Heart right ventricle (tissue), 16 donors: ENCODE measurements around the gene SSC4D. TPM values are rescaled to one million over a fixed set of nuclear protein-coding genes. Genes with fewer than 3 reads are reported as not detected.

Source experiments
- ATAC-seq, 8 donors: fragments of 200-7000 bp; cut with Tn5 transposase; one replicate each; pipeline ENCODE4 v1.9.1; 2020; ENCODE audit warnings: mild to moderate bottlenecking in 8 of 8, moderate library complexity in 8 of 8, moderate number of reproducible peaks in 1 of 8
- DNase-seq, 2 donors: peaks; one replicate each; pipeline ENCODE4 v3.0.0-alpha.2; 2020
- H3K27ac ChIP-seq, 10 donors: fragments of 200-600 bp; sonication (generic) in 2 of 10; one replicate each; pipeline versions ENCODE4 v1.5.0 to v1.8.0; 2020 to 2022; ENCODE audit warnings: mild to moderate bottlenecking in 3 of 10
- H3K27me3 ChIP-seq, 7 donors: fragments of 200-600 bp; one replicate each; pipeline ENCODE4 v1.8.0; 2021 to 2022; ENCODE audit warnings: mild to moderate bottlenecking in 2 of 7
- H3K36me3 ChIP-seq, 9 donors: fragments of 200-600 bp; sonication (generic) in 1 of 9; one replicate each; pipeline versions ENCODE4 v1.5.0 to v1.8.0; 2020 to 2022; ENCODE audit warnings: mild to moderate bottlenecking in 2 of 9
- H3K4me1 ChIP-seq, 9 donors: fragments of 200-600 bp; sonication (generic) in 1 of 9; one replicate each; pipeline versions ENCODE4 v1.5.0 to v1.8.0; 2020 to 2022; ENCODE audit warnings: mild to moderate bottlenecking in 4 of 9
- H3K4me3 ChIP-seq, 10 donors: fragments of 200-600 bp; sonication (generic) in 2 of 10; one replicate each; pipeline versions ENCODE4 v1.5.0 to v1.8.0; 2020 to 2022; ENCODE audit warnings: mild to moderate bottlenecking in 7 of 10, moderate library complexity in 2 of 10
- H3K9me3 ChIP-seq, 11 donors: fragments of 200-600 bp in 10 of 11; sonication (generic) in 2 of 11; one replicate each; pipeline versions ENCODE4 v1.5.0 to v1.8.0; 2013 to 2022; ENCODE audit warnings: mild to moderate bottlenecking in 2 of 11, control low read depth in 1 of 11, moderate library complexity in 1 of 11
- CTCF ChIP-seq, 9 donors: fragments of 200-600 bp; sonication (generic) in 2 of 9; IDR thresholded peaks; one replicate each; pipeline versions ENCODE4 v1.5.0 to v1.8.0; 2021 to 2022; ENCODE audit warnings: antibody characterized with exemption in 9 of 9, mild to moderate bottlenecking in 5 of 9, moderate library complexity in 1 of 9
- WGBS, 2 donors: extraction: QIAGEN DNeasy Blood & Tissue Kit; methylation state at CpG; one replicate each; pipeline ENCODE4 v1.1.7; 2013; ENCODE audit warnings: inconsistent platforms in 1 of 2; 5-methylcytosine and 5-hydroxymethylcytosine counted together
- intact Hi-C, 10 donors: fragments of 100-400 bp; cut with DNase I; formaldehyde crosslinking; loops; one replicate each; pipeline versions ENCODE4 v1.11.1 to v1.14.2; 2022
- polyA plus RNA-seq, 2 donors: library from polyadenylated mRNA; stranded (reverse); fragments of 200-250 nt; gene quantifications; one replicate each; pipeline ENCODE4 v1.2.3, GENCODE V29; 2013
- total RNA-seq, 10 donors: library from RNA; stranded (reverse); fragmentation: NEBNext Ultra II Directional in 3 of 10; extraction: Animal tissue kit (Norgen Biotek cat#: 25700) in 3 of 10; gene quantifications; one replicate each; pipeline versions ENCODE4 v1.2.1 to v1.2.4, GENCODE V29; 2021 to 2023
- donor health status: Arrhythmogenic right ventricular cardiomyopathy.
- donor health status: ischemic (EF 13 %, LVEDD 7.1; RV severe dilation, severe dysfunction).
- donor health status: healthy with polysubstance abuse.
- donor health status: DM: no; HTN: yes; CAD: no.
- donor health status: DM: no; HTN: no; CAD: no.
- donor health status: ischemic (EF 25% LVEDD 6.9; RV normal size, moderate dysfunction).
- donor health status: ischemic (EF 25% LVEDD 5.7; RV mildly dilated, moderate dysfunction).
- donor health status: healthy.
- donor health status: DM: yes; HTN: yes; CAD: no.
- donor health status: Ischemic cardiomyopathy.
- donor health status: ischemic (EF 35%, LVEDD 5.7; RV mildly dilated, moderate dysfunction).
- donor health status: nonischemic (EF 11% LVEDD 7.7; RV severe dilation, severe dysfunction).
- donor health status: DM: yes; HTN: yes; CAD: no.
- donor health status: PGD.
- donor health status: ischemic (EF 29% LVEDD 5.4; RV normal size, mild dysfunction).
- donor health status: nonischemic (EF 23%, LVEDD 6.1; RV moderate dilation, normal function).

The SSC4D gene
- total and polyA plus RNA-seq, 12 donors, result 0.24 to 1.9 (median 0.96) TPM

- H3K27me3 ChIP-seq, result no peaks in the 10 kb centered on the region
- intact Hi-C loops, result no loop called here
- no peak for DNase-seq
- H3K36me3 ChIP-seq, result peaks cover 0 to 48% (median 3%) of the 10 kb centered on the region in 9 donors
- no peak for ATAC-seq
- 55 to 67% methylated on average over 4 of the region's 4 CpGs for WGBS, 2 donors
- no peak for TF ChIP-seq CTCF (IDR thresholded peaks at IDR 0.05)
- peak overlapping the region in 3 of 10 donors; percentile 1 to 97 (median 26) for H3K4me3 ChIP-seq
- no peaks in the 10 kb centered on the region for H3K9me3 ChIP-seq
- peak overlapping the region; percentile 3 to 97 (median 50) for H3K27ac ChIP-seq
- peaks cover 18 to 84% (median 75%) of the 10 kb centered on the region in 9 donors for H3K4me1 ChIP-seq
Measured at GRCh38 chr7:76354516-76354915, 55.0 kb downstream of the SSC4D start.

- Histone ChIP-seq H3K4me3 (no peak overlapping the region), H3K27me3 (no peaks in the 10 kb centered on the region), H3K36me3 (peaks cover 0 to 54% (median 4%) of the 10 kb centered on the region in 9 donors), H3K27ac (peak overlapping the region in 5 of 10 donors; percentile 47 to 97 (median 70)), H3K9me3 (no peaks in the 10 kb centered on the region), H3K4me1 (peaks cover 21 to 85% (median 77%) of the 10 kb centered on the region in 9 donors)
- intact Hi-C loops, result no loop called here
- WGBS, 2 donors, result 92 to 94% methylated on average over 5 of the region's 5 CpGs
- TF ChIP-seq CTCF (IDR thresholded peaks at IDR 0.05), result no peak
- DNase-seq (no peak), ATAC-seq (no peak)
Measured at GRCh38 chr7:76353744-76354143, 55.8 kb downstream of the SSC4D start.

GRCh38 chr7:76352193-76352592, 57.3 kb downstream of the SSC4D start:
- H3K27me3 ChIP-seq, result no peaks in the 10 kb centered on the region
- peaks cover 0 to 69% (median 5%) of the 10 kb centered on the region in 9 donors for H3K36me3 ChIP-seq
- H3K9me3 ChIP-seq, result no peaks in the 10 kb centered on the region
- intact Hi-C loops, result no loop called here
- TF ChIP-seq CTCF (IDR thresholded peaks at IDR 0.05), result no peak
- DNase-seq, result no peak
- WGBS, 2 donors, result 69 to 74% methylated on average over 6 of the region's 6 CpGs
- ATAC-seq, result no peak
- peak overlapping the region in 3 of 10 donors; percentile 23 to 97 (median 55) for H3K27ac ChIP-seq
- peaks cover 21 to 95% (median 89%) of the 10 kb centered on the region in 9 donors for H3K4me1 ChIP-seq
- no peak overlapping the region for H3K4me3 ChIP-seq

- H3K4me1 ChIP-seq, result peaks cover 27 to 95% (median 89%) of the 10 kb centered on the region in 9 donors
- ATAC-seq (peak in 1 of 8 donors; percentile 31), DNase-seq (no peak)
- no peaks in the 10 kb centered on the region for H3K27me3 ChIP-seq
- no peak overlapping the region for H3K4me3 ChIP-seq
- no peak overlapping the region for H3K27ac ChIP-seq
- no peak for TF ChIP-seq CTCF (IDR thresholded peaks at IDR 0.05)
- 73 to 82% methylated on average over 7 of the region's 7 CpGs for WGBS, 2 donors
- H3K36me3 ChIP-seq, result peaks cover 0 to 69% (median 11%) of the 10 kb centered on the region in 9 donors
- H3K9me3 ChIP-seq, result no peaks in the 10 kb centered on the region
- intact Hi-C loops, result no loop called here
Measured at GRCh38 chr7:76351372-76351771, 58.1 kb downstream of the SSC4D start.
